Esophagus muscularis mucosa (tissue), 3 donors: ENCODE data around the gene DUSP22.

ENCODE experiments used
- CTCF ChIP-seq, 3 experiments: fragments of 200-600 bp in 2 of 3; fragments of 450-650 bp in 1 of 3; sonication (generic) in 2 of 3; IDR thresholded peaks; one replicate each; pipeline ENCODE4 v1.5.1; 2017 to 2019; ENCODE audit warnings: antibody characterized with exemption in 3 of 3, mild to moderate bottlenecking in 2 of 3, moderate library complexity in 1 of 3
- POLR2A ChIP-seq: fragments of 450-650 bp; IDR thresholded peaks from one replicate; pipeline ENCODE4 v1.6.1; 2017; ENCODE audit warnings: antibody characterized with exemption, moderate library complexity, mild to moderate bottlenecking, low read depth
- POLR2AphosphoS5 ChIP-seq, 2 donors: sonication (generic); formaldehyde crosslinking; IDR thresholded peaks; one replicate each; pipeline ENCODE4 v1.6.1; 2017; ENCODE audit warnings: antibody characterized with exemption in 2 of 2

DNA sequence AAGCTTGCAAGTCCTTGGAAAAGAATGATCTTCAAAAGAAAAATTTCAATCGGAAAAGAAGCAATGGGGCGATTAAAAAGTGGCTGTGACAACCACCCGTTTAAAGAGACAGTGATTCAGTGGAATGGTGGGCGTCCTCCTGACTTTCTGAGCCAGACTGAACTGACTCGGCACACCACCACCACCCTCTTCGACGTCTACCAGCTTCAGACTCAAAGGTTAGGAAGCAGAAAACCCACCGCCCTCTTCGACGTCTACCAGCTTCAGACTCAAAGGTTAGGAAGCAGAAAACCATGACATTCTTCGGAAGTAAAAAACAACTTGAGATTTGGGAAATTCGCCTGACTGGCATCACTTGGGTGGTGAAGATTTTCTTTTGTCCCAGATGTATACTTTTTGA, 71.0 kb downstream of the DUSP22 start:
- TF ChIP-seq POLR2A = no peak
- TF ChIP-seq CTCF (IDR thresholded peaks at IDR 0.05) = no peak
- no peak for TF ChIP-seq POLR2AphosphoS5 (IDR thresholded peaks at IDR 0.05)
